Dermis microvascular lymphatic vessel endothelial cell (primary cell): Measurements from ENCODE around the gene SCFD1. TPM values are rescaled to one million over a fixed set of nuclear protein-coding genes. Genes with fewer than 3 reads are reported as not detected.
"Not testable (repeated sequence)": the region's sequence is repeated elsewhere in the genome, so short reads cannot be mapped to it uniquely, and the experiment has no call there.

Source experiments
- DNase-seq, 2 donors: peaks; one replicate each; pipeline versions ENCODE4 v3.0.0 to v3.0.0-alpha.2; 2010; ENCODE audit warnings: low read depth in 2 of 2
- total RNA-seq: library from RNA; depleted of rRNA; stranded (reverse); fragments of >200 nt; gene quantifications from 2 replicates; pipeline ENCODE4 v1.2.1, GENCODE V29; 2014

Gene SCFD1
- 42.2 TPM in 2 replicates for total RNA-seq

GRCh38 chr14:30621940-30622830, at the start of gene SCFD1:
Gene SCFD1 (plus strand): TSS chr14:30622319. CDS start chr14:30622339, 20 bp downstream.
- DNase-seq, result peak; percentile 69 to 89

GRCh38 chr14:30572771-30573170, 49.3 kb upstream of the SCFD1 start:
- DNase-seq, result no peak

GRCh38 chr14:30573226-30573814, 48.8 kb upstream of the SCFD1 start:
- DNase-seq, result peak; percentile 30 to 78

- DNase-seq, result no peak
Measured at GRCh38 chr14:30573966-30574365, 48.2 kb upstream of the SCFD1 start.

GRCh38 chr14:30574777-30575176, 47.3 kb upstream of the SCFD1 start:
- DNase-seq, result not testable (repeated sequence)

GRCh38 chr14:30576333-30576732, 45.8 kb upstream of the SCFD1 start:
- not testable (repeated sequence) for DNase-seq

GRCh38 chr14:30580616-30581282, 41.4 kb upstream of the SCFD1 start:
- no peak for DNase-seq

GRCh38 chr14:30581283-30581625, 40.9 kb upstream of the SCFD1 start:
- no peak for DNase-seq

- DNase-seq, result no peak
Measured at GRCh38 chr14:30582376-30582775, 39.7 kb upstream of the SCFD1 start.

- no peak for DNase-seq
Measured at GRCh38 chr14:30584058-30584630, 38.0 kb upstream of the SCFD1 start.

- no peak for DNase-seq
Measured at GRCh38 chr14:30585204-30585603, 36.9 kb upstream of the SCFD1 start.

- no peak for DNase-seq
Measured at GRCh38 chr14:30587141-30587540, 35.0 kb upstream of the SCFD1 start.

- no peak for DNase-seq
Measured at GRCh38 chr14:30588873-30589272, 33.2 kb upstream of the SCFD1 start.

- DNase-seq, result no peak
Measured at GRCh38 chr14:30596935-30597334, 25.2 kb upstream of the SCFD1 start.

- no peak for DNase-seq
Measured at GRCh38 chr14:30597504-30597903, 24.6 kb upstream of the SCFD1 start.

- DNase-seq, result no peak
Measured at GRCh38 chr14:30600922-30601918, 20.9 kb upstream of the SCFD1 start.

GRCh38 chr14:30603402-30603801, 18.7 kb upstream of the SCFD1 start:
- DNase-seq, result no peak

- DNase-seq, result not testable (repeated sequence)
Measured at GRCh38 chr14:30604696-30605095, 17.4 kb upstream of the SCFD1 start.

- no peak for DNase-seq
Measured at GRCh38 chr14:30607156-30607780, 14.9 kb upstream of the SCFD1 start.

GRCh38 chr14:30608533-30609006, 13.5 kb upstream of the SCFD1 start:
- DNase-seq, result peak in 1 of 2 donors; percentile 13
